Left lobe of liver (tissue), 2 donors: ENCODE measurements around the gene OPRM1. TPM values are rescaled to one million over a fixed set of nuclear protein-coding genes. Genes with fewer than 3 reads are reported as not detected.

Experiments used
- ATAC-seq: fragments of 200-7000 bp; cut with Tn5 transposase; one replicate; pipeline ENCODE4 v1.9.1; 2020; ENCODE audit warnings: mild to moderate bottlenecking, moderate library complexity
- DNase-seq: peaks from one replicate; pipeline ENCODE4 v3.0.0-alpha.2; 2020; ENCODE audit warnings: low spot score
- total RNA-seq: library from RNA; stranded (reverse); gene quantifications from one replicate; pipeline ENCODE4 v1.2.1, GENCODE V29; 2021
- donor health status: DM: no; HTN: no; CAD: no; lungs with moderate emphysema.
- donor health status: DM: no; HTN: yes; CAD: no.

The OPRM1 gene
- total RNA-seq, 1 donor from 2014 or later: not detected

DNA sequence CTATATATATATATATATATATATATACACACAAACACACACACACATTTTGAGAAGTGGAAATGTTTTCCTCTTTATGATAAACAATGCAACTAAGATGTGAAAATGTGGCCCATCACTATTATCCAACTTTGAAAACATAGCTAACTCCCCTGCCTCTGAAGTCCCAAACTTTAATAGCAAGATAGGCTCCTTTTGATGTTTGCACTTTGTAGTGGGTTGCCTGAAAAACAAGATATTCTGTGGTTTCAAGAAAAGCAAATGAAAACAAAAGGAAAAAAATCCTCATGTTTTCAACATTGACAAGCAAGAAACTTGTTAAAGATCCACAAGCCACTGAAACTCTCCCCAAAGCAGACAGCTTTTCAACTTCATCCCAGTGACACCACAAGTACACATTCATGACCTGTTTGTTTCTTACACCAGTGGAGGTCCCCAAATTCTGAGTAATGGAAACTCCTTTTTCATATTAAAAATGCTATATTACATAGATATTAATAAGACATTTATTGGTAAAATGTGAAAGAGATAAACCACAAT, 227.6 kb downstream of the OPRM1 start:
- DNase-seq (no peak), ATAC-seq (no peak)

DNA sequence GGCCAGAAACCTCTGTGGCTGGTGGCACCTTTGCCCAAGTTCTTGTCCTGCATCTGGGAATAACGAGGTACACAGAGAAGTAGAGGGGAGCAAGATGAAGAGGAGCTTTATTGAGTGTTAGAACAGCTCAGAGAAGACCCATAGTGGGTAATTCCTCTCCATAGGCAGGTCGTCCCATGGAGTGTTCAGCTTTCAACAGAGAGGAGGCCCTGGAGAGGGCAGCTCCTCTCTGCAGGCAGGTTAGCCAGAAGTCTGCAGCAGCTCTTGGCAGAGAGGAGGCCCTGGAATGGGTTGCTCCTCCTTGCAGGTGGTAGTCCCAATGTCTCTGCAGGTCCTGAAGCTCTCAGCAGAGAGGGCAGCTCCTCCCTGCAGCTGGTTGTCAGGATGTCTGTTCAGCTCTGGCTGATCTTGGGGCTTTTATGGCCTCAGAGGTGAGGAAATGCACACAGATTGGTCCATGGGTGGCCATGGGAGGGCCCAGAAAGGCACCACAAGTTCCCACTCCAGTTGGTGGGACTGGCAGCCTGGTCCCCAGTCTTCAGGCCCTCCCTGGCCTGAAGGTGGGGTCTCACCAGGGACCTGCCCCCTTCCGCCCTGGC, 228.6 kb downstream of the OPRM1 start:
- ATAC-seq (no peak), DNase-seq (no peak)

DNA sequence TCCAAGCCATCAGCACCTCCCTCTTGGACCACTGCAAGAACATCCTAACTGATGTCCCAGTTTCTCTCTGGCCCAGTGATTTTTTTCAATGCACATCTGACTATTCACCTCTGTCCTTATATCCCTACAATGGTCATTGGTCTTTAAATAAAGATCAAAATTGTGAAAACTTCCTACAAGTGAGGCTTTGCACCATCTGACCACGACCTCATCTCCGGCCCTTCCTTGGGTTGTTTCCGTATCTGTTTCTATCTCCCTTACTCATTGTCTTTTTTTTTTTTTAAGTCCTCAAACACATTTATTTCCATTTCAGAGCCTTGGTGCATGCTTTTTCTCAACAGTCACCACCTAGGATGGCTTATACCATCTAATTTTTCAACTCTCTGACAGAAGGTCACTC, 229.4 kb downstream of the OPRM1 start:
- ATAC-seq (no peak), DNase-seq (no peak)

DNA sequence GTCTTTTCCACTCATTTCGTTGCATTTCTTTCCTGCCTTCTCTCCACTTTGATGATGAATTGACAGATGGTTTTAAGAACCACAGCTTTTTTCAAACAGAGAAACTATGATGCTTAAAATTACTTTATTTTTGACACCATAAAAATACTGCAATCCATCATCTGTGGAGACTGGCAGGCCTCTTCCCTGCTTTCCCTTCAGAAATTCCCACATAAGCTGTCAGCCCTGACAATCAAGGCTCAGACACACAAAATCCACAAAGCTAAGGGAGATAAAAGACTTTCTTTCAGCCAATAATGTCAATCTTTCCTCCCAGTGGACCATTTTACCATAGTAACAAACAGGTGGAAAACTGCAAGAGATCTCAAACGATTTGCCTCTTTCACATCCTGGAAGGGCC, 235.1 kb downstream of the OPRM1 start:
- ATAC-seq (no peak), DNase-seq (no peak)

DNA sequence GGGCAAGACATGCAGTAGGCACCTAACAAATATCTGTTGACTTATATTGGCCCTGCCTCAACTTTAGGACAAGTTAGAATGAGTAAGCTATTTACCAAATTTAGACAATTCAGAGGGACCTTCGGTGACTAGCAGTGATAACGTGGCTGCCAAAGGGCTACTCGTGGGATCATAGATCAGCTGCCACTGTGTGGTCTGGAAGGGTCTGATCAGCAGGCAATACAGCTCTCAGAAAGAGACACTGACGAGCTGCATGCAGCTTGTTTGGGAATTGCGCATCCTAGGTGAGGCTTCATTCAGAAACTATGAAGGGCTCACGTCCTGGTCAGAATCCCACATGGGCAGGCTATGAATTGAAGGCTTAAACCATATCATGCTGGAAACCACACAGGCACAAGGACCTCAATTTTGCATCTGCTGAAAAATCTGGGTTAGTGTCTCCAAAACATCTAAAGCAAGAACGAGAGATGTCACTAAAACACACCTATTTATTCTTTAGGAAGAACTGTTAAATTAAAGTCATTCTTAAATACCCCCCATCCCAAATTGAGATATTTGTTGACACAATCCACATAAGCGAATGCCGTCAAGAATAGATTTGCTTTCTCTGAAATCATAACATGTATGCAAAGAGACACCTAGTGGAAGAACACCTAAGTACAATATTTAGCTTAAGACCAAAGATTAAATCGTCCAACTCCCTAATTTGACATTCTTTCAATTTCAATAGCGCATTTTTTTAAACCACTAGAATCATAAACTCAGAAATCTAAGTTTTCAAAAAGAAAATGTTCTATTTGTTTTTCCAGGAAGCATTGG, 238.0 kb downstream of the OPRM1 start:
- no peak for DNase-seq
- peak; percentile 95 for ATAC-seq

DNA sequence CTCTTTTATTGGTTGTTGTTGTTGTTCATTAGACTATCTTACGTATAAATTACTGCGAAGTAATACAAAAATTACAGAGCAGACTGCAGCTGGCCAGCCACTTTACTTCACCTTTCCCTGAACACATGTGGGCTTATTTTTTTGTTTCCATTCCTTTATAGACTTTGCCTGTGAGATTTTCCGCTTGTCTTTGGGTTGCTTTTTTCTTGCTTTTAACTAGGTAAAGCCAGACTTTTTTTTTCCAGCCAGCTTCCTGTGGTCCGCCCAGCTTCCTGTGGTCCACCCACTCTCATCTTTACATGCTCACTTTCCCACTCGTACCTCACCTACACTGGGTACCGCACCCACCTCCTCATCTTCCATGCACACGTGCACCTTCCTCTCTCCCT, 238.6 kb downstream of the OPRM1 start:
- peak; percentile 36 for ATAC-seq

DNA sequence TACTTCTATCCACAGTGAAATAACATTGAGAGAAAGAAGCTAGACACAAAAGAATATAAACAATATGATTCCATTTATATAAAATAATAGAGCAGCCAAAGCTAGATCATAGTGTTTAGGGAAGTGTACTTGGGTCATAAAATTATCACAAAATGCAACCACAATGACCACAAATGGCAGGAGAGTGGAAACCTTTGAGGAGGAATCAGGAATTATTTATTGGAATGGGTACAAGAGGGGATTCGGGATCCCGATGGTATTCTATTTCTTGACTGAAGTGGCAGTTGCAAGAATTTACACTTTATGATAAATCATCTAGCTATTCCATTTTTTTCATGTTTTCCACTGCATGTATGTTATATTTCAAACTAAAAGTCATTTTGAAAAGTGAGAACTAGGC, 241.5 kb downstream of the OPRM1 start:
- no peak for DNase-seq
- ATAC-seq: no peak

More for the DNA sequence above, 238.6 kb downstream of the OPRM1 start:
- DNase-seq: no peak

DNA sequence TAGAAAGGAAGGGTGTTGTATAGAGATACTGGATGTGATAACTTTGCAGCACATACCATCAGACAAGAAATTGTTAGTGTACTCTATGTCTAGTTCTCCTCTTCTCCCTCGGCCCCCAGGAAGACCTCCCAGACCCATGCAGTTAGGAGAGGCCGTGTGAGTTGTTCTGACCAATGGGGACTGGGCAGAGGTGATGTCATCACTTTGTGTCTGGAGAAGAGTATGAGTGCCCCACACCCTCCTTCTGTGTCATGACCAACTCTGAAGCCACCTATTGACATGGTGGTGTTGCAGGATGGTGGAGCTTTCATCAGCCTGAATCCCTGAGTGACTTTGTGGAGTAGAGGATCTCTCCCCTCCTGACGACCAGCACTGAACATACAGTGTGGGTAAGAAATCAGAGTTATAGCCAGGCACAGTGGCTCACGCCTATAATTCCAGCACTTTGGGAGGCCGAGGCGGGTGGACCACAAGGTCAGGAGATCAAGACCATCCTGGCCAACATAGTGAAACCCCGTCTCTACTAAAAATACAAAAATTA, 245.3 kb downstream of the OPRM1 start:
- no peak for DNase-seq
- no peak for ATAC-seq

DNA sequence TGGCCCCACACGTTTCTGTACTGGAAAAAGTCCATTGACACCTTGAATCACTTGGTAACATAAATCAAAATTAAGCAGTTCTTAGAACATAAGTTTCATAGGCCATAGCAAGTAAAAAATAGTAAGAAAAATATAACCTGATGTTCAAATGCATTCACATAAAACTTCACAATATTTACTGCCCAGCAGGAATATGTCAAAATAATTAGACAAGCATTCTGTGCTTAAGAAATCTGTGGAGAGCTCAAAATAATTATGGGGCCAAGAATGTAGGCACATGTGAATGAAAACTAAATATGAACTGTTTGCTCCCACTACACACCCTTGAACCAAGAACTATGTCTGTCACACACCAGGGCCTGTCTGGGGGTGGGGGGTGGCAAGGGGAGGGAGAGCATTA, 246.8 kb downstream of the OPRM1 start:
- ATAC-seq: no peak
- no peak for DNase-seq

DNA sequence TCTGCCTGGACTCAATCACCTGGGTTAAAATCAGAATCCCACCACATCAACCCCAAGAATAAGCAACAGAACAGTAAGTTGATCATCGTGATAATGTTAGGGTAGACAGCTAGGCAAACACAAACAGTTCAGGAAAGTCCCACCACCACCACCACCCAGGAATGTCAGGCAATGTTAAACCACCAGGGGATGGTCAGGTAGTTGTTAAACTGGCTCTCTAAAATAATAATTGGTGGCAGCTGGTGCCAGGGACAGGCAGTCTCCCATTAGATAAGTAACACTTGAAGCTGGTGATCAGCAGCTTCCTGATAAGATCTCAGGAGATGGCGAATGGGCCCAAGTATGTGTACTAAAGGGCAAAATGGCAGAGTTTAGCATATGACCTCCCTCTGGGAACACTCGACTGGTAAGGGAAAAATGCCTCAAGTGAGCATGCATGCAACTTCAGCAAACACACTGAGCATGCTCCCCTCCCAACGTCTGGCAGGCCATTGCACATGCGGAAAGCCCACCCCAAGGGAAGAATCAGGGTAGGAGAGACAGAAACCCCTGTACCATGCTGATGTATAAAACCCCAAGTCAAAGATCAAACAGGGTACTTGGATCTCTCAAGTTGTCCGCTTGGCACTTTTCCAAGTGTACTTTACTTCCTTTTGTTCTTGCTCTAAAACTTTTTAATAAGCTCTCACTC, 250.9 kb downstream of the OPRM1 start:
- DNase-seq (no peak), ATAC-seq (no peak)

DNA sequence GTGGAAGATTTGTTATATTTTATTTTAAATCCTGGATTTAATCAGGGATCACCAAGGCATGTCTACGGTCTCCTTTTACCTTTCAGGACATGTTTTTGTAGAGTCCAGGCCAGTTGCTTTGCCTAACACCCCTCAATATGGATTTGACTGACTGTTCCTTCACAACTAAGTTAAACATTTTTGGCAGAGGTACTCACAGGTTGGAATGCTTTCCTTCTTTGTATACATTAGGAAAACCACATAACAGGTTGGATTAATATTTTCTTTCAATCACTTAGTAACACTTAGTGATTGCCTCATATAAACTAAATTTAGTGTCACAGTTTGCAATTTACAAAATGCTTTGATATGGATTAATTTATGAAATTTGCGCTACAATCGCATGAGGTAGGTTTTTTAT, 253.0 kb downstream of the OPRM1 start:
- ATAC-seq (no peak), DNase-seq (no peak)

DNA sequence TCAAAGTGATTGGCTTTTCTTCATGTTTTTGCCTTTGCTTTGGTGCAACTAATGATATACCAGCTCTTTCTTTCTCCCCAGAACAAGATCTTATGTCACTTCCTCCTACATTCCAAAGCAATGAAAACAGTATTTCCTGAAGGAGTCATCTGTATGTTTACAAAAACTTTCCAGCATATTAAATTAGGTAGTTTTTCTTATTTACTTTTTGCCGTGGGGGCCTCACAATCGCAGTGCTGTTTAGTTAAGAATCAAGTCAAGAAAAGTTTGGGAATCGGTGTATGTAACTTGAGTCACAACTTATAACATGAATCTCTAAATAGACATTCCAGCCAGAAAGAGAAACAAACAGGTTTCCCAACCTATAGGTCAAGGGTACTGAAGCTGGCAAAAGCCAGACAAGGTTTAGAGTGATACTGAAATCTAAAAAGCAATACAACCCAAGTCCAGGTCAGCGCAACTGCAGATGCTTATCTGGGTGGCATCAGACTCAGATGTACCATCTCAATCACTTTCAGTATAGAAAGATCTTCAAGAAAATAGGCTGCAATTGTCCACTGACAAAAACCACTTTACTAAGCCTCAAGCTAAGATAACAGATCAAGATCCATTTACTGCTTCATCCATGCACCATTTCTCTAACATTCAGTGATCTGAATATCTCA, 253.9 kb downstream of the OPRM1 start:
- DNase-seq (no peak), ATAC-seq (no peak)

DNA sequence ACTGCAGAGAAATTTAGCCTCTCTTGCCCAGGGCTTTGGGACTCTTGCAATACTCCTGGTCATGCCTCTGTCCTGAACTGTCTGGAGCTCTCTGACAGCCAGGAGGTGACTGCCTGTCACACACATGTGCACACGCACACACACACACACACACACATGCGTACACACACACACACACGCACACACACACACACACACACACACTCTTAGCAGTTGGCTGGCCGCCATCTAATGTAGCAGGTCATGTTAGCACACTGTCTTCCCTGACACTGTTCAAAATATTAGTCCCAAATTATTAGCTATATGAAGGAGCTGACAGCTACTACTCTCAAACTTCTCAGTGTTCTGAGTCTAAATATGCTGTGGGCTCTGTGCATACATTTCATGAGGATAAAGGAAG, 256.7 kb downstream of the OPRM1 start:
- DNase-seq: no peak
- no peak for ATAC-seq
